Natural killer cell (primary cell): Measurements from ENCODE around the gene GRB10. TPM values are rescaled to one million over a fixed set of nuclear protein-coding genes. Genes with fewer than 3 reads are reported as not detected.

Source experiments
- ATAC-seq, 3 donors: fragments of 150-1000 bp in 2 of 3; fragments of 200-7000 bp in 1 of 3; cut with Tn5 transposase; 1 replicate in 1 of 3; 2 replicates in 2 of 3; pipeline ENCODE4 v1.10.0; 2021; ENCODE audit warnings: mild to moderate bottlenecking in 2 of 3, moderate library complexity in 2 of 3
- DNase-seq, 2 donors: peaks; one replicate each; pipeline versions ENCODE4 v3.0.0 to v3.0.0-alpha.2; 2013 to 2021; ENCODE audit warnings: mixed read lengths in 1 of 2
- H3K27ac ChIP-seq: one replicate; pipeline ENCODE4 v1.5.1; 2013; ENCODE audit warnings: mild to moderate bottlenecking, low read length
- H3K27me3 ChIP-seq: one replicate; pipeline ENCODE4 v1.6.1; 2013; ENCODE audit warnings: low read length; ENCODE audit not compliant: control insufficient read depth, insufficient read depth
- H3K36me3 ChIP-seq: one replicate; pipeline ENCODE4 v1.6.1; 2013; ENCODE audit warnings: low read length; ENCODE audit not compliant: control insufficient read depth, insufficient read depth
- H3K4me1 ChIP-seq: one replicate; pipeline ENCODE4 v1.6.1; 2013; ENCODE audit warnings: low read length; ENCODE audit not compliant: control insufficient read depth, insufficient read depth
- H3K4me3 ChIP-seq: one replicate; pipeline ENCODE4 v1.5.1; 2013; ENCODE audit warnings: low read length
- H3K9me3 ChIP-seq: one replicate; pipeline ENCODE4 v1.6.1; 2013; ENCODE audit warnings: low read length; ENCODE audit not compliant: control insufficient read depth, insufficient read depth
- H3K27ac Mint-ChIP-seq, 2 donors: one replicate each; pipeline ENCODE4 v1.8.0; 2022; ENCODE audit warnings: mild to moderate bottlenecking in 2 of 2, mixed read lengths in 2 of 2, moderate library complexity in 1 of 2
- H3K27me3 Mint-ChIP-seq, 2 donors: one replicate each; pipeline ENCODE4 v1.8.0; 2022; ENCODE audit warnings: low read depth in 2 of 2, mixed read lengths in 2 of 2
- H3K36me3 Mint-ChIP-seq: one replicate; pipeline ENCODE4 v1.8.0; 2022; ENCODE audit warnings: mixed read lengths
- H3K4me1 Mint-ChIP-seq, 2 donors: one replicate each; pipeline ENCODE4 v1.8.0; 2022; ENCODE audit warnings: mixed read lengths in 2 of 2
- H3K4me3 Mint-ChIP-seq: one replicate; pipeline ENCODE4 v1.8.0; 2022; ENCODE audit warnings: mild to moderate bottlenecking, moderate library complexity, mixed read lengths
- H3K9me3 Mint-ChIP-seq, 2 donors: one replicate each; pipeline ENCODE4 v1.8.0; 2022; ENCODE audit warnings: mixed read lengths in 2 of 2
- CTCF ChIP-seq: fragments of 200-600 bp; IDR thresholded peaks from one replicate; pipeline ENCODE4 v1.8.0; 2022; ENCODE audit warnings: antibody characterized with exemption
- WGBS: methylation state at CpG from one replicate; pipeline ENCODE4 v1.1.7; 2013; ENCODE audit warnings: missing lambda C conversion rate; ENCODE audit not compliant: insufficient coverage; 5-methylcytosine and 5-hydroxymethylcytosine counted together
- intact Hi-C: fragments of 100-400 bp; cut with micrococcal nuclease; formaldehyde crosslinking; loops from one replicate; pipeline ENCODE4 v1.14.2; 2022
- total RNA-seq, 4 donors: library from RNA; stranded (reverse); fragments of 120-200 nt in 1 of 4; gene quantifications; one replicate each; pipeline versions ENCODE4 v1.2.3 to v1.2.4, GENCODE V29; 2013 to 2022

Gene GRB10
- total RNA-seq, 3 donors from 2014 or later (not counting 1 experiment from before 2014, with no cell fraction given) = 0.16 to 24.4 (median 1.4) TPM

GRCh38 chr7:50785346-50785745, 2.6 kb upstream of the GRB10 start:
- H3K27ac ChIP-seq = no peak overlapping the region
- H3K4me3 ChIP-seq = no peak overlapping the region
- H3K4me1 ChIP-seq = peaks cover 3% of the 10 kb centered on the region
- 91% methylated on average over 6 of the region's 6 CpGs for WGBS
- ATAC-seq (no peak), DNase-seq (no peak)
- H3K9me3 ChIP-seq = peaks cover 12% of the 10 kb centered on the region
- Mint-ChIP-seq H3K27me3 (peaks cover 33 to 59% of the 10 kb centered on the region in 2 donors), H3K27ac (no peak overlapping the region), H3K9me3 (no peaks in the 10 kb centered on the region), H3K4me3 (no peak overlapping the region), H3K36me3 (no peaks in the 10 kb centered on the region), H3K4me1 (peaks cover 0 to 8% of the 10 kb centered on the region in 2 donors)
- no peak for TF ChIP-seq CTCF
- intact Hi-C loops = no loop called here
- peaks cover 9% of the 10 kb centered on the region for H3K27me3 ChIP-seq
- no peaks in the 10 kb centered on the region for H3K36me3 ChIP-seq

DNA sequence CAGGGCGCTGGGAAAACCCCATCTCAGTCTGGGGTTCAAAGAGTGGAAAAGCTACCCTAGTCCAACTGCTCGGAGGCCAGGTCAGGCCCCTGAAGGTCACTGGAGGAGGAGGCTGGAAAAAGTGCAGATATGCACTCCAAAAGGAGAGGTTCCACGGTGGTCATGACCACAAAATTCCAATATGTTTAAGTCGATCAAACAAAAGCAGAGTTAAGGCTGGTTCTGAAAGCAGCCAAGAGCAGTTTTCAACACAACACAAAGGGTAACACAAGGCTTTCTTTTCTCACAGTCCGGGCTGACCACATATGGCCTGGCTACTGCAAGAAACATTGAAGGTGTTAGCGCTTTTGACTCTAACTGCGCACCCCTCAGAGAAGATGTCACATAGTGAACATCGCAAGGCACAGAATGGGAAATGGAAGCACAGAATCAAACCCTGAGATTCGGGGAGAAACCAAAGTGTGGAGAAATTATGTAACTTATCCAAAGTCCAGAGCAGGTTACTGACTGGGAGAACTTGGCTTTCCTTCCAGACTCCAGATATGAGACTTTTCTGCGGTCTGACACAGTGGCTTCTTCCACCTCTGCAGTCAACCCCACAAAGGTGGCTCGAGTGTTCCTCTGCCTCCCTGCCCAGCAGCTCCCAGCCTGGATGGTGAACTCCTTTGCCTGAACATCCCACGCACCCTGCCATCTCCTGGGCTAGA, 1.3 kb upstream of the GRB10 start:
- no peak overlapping the region for H3K4me3 ChIP-seq
- Mint-ChIP-seq H3K9me3 (no peaks in the 10 kb centered on the region), H3K36me3 (no peaks in the 10 kb centered on the region), H3K4me3 (no peak overlapping the region), H3K27me3 (peaks cover 29 to 45% of the 10 kb centered on the region in 2 donors), H3K4me1 (peaks cover 0 to 8% of the 10 kb centered on the region in 2 donors), H3K27ac (no peak overlapping the region)
- DNase-seq (no peak), ATAC-seq (no peak)
- H3K36me3 ChIP-seq = no peaks in the 10 kb centered on the region
- peaks cover 3% of the 10 kb centered on the region for H3K27me3 ChIP-seq
- no peak for TF ChIP-seq CTCF
- H3K9me3 ChIP-seq = peaks cover 12% of the 10 kb centered on the region
- 92% methylated on average over 12 of the region's 12 CpGs for WGBS
- intact Hi-C loops = no loop called here
- peaks cover 3% of the 10 kb centered on the region for H3K4me1 ChIP-seq
- no peak overlapping the region for H3K27ac ChIP-seq

DNA sequence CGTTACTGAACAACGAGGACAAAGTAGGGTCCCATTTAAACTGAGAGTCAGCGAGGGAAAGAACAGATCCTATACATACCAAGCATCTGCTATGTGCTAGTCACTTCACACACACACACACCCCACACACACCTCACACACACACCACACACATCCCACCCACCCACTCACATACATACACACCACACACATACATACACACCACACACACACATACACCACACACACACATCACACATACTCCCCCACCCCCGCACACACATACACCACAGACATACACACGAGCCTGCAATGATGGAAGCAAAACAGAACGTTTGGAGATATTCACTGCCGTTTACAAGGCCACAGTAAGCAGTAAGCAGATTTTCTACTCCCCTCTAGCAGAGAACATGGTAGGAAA, 607 bp upstream of the GRB10 start:
- 56% methylated on average over 7 of the region's 7 CpGs for WGBS
- DNase-seq (no peak), ATAC-seq (no peak)
- Histone ChIP-seq H3K9me3 (peaks cover 7% of the 10 kb centered on the region), H3K4me3 (no peak overlapping the region), H3K4me1 (peaks cover 3% of the 10 kb centered on the region), H3K36me3 (no peaks in the 10 kb centered on the region), H3K27me3 (peaks cover 3% of the 10 kb centered on the region), H3K27ac (no peak overlapping the region)
- TF ChIP-seq CTCF = no peak
- H3K27ac Mint-ChIP-seq = no peak overlapping the region
- no peaks in the 10 kb centered on the region for H3K36me3 Mint-ChIP-seq
- intact Hi-C loops = no loop called here
- no peaks in the 10 kb centered on the region for H3K9me3 Mint-ChIP-seq
- peak overlapping the region; percentile 22 for H3K4me3 Mint-ChIP-seq
- H3K4me1 Mint-ChIP-seq = peaks cover 0 to 8% of the 10 kb centered on the region in 2 donors
- H3K27me3 Mint-ChIP-seq = peaks cover 29 to 38% of the 10 kb centered on the region in 2 donors
